Stimulated activated CD8-positive, alpha-beta memory T cell treated with anti-CD3 and anti-CD28 coated beads, Interleukin-2, amount 100 ng/mL, for 1 hour (primary cell): Measurements from ENCODE around the gene ADNP2.

Source experiments
- DNase-seq, 2 donors: peaks; one replicate each; pipeline ENCODE4 v3.0.0-alpha.2; 2020; ENCODE audit warnings: low read depth in 2 of 2

The ADNP2 gene

GRCh38 chr18:80172056-80172455, 63.0 kb downstream of the ADNP2 start:
- no peak for DNase-seq

- no peak for DNase-seq
These were observed 64.0 kb downstream of the ADNP2 start for GRCh38 chr18:80173060-80173459.

GRCh38 chr18:80175451-80176204, 66.6 kb downstream of the ADNP2 start:
- DNase-seq = peak; percentile 20 to 38

GRCh38 chr18:80176334-80177073, 67.4 kb downstream of the ADNP2 start:
- DNase-seq = no peak

GRCh38 chr18:80177128-80177527, 68.1 kb downstream of the ADNP2 start:
- no peak for DNase-seq

GRCh38 chr18:80178935-80179818, 70.1 kb downstream of the ADNP2 start:
- DNase-seq = no peak

- no peak for DNase-seq
These were observed 70.9 kb downstream of the ADNP2 start for GRCh38 chr18:80179857-80180558.

- no peak for DNase-seq
These were observed 71.9 kb downstream of the ADNP2 start for GRCh38 chr18:80180778-80181564.

GRCh38 chr18:80181642-80182461, 72.8 kb downstream of the ADNP2 start:
- no peak for DNase-seq

- no peak for DNase-seq
These were observed 73.8 kb downstream of the ADNP2 start for GRCh38 chr18:80182855-80183254.

- no peak for DNase-seq
These were observed 74.4 kb downstream of the ADNP2 start for GRCh38 chr18:80183273-80184050.

- DNase-seq = no peak
These were observed 75.2 kb downstream of the ADNP2 start for GRCh38 chr18:80184243-80184772.

GRCh38 chr18:80185545-80185944, 76.5 kb downstream of the ADNP2 start:
- DNase-seq = no peak

- no peak for DNase-seq
These were observed 79.0 kb downstream of the ADNP2 start for GRCh38 chr18:80187956-80188642.

- DNase-seq = no peak
These were observed 79.8 kb downstream of the ADNP2 start for GRCh38 chr18:80188643-80189530.

GRCh38 chr18:80189531-80189865, 80.4 kb downstream of the ADNP2 start:
- no peak for DNase-seq
